Left colon (tissue), 2 donors: Measurements from ENCODE around the gene PLA2G4E. TPM values are rescaled to one million over a fixed set of nuclear protein-coding genes. Genes with fewer than 3 reads are reported as not detected.

Experiments used
- ATAC-seq: fragments of 200-7000 bp; cut with Tn5 transposase; one replicate; pipeline ENCODE4 v1.9.1; 2020; ENCODE audit warnings: mild to moderate bottlenecking, moderate library complexity
- DNase-seq, 2 donors: peaks; one replicate each; pipeline ENCODE4 v3.0.0-alpha.2; 2020
- intact Hi-C, 2 donors: fragments of 100-400 bp; cut with DNase I in 1 of 2; cut with micrococcal nuclease in 1 of 2; formaldehyde crosslinking; loops; one replicate each; pipeline versions ENCODE4 v1.11.2 to v1.14.0; 2022; cut with DNase I, micrococcal nuclease
- total RNA-seq, 2 donors: library from RNA; stranded (reverse); fragmentation: NEBNext Ultra II Directional; extraction: Animal tissue kit (Norgen Biotek cat#: 25700); gene quantifications; one replicate each; pipeline ENCODE4 v1.2.1, GENCODE V29; 2021
- donor health status: DM: no; HTN: no; CAD: no.
- donor health status: DM: yes; HTN: yes; CAD: no.

Gene PLA2G4E
- total RNA-seq, 2 donors from 2014 or later, result not detected

- peak; percentile 16 for ATAC-seq
- intact Hi-C loops, result no loop called here
- DNase-seq, result no peak
These were observed 11.8 kb upstream of the PLA2G4E start for GRCh38 chr15:42032376-42033213.

DNA sequence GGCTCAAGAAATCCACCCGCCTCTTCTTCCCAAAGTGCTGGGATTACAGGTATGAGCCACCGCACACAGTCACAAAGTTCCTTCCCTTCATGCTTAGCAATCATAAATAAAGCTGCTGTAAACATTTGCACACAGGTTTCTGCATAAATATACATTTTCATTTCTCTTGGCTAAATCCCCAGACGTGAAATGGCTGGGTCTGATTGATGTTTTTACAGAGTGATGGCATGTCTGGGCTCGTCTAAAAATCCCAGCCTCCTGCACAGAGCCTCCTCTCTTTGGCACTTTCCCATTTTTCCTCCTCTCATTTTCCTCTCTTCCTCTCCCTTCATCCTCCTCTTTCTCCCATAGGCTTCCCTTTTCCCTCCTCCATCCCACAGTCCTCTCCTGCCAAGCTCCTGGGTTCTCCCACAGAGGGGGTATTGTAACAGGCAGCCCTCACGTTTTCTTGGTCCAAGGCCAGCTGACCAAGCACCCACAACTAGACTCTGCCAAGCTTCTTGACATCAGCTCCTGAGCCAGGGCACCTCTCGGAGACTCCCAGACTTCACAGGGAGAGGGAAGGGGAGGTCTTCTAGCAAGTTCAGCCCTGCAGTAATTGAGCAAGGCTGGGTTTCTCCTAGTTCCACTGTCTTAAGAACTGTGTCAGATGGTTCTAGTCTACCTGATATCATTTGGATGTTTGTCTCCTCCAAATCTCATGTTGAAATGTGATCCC is 10.5 kb upstream of the PLA2G4E start:
- intact Hi-C loops, result no loop called here
- DNase-seq (no peak), ATAC-seq (no peak)

DNA sequence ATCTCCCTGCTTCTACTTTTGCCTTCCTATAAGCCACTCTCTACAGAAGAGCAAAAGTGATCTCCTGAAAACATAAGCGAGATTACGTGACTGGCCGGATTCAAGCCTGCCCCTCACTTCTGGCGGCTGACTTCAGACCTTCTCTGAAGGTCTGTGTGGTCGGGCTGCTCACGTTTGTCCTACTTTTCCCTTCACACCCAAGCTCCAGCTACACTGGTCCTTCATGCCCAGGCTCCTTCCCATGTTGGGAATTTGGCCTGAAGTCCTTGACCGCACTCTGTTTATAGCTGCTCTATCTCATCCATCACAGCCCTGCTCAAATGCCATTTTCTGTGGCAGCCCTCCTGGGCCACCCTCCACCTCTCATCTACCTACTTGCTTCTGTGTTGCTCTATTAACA is 6.7 kb upstream of the PLA2G4E start:
- no peak for DNase-seq
- intact Hi-C loops, result no loop called here
- ATAC-seq, result no peak

DNA sequence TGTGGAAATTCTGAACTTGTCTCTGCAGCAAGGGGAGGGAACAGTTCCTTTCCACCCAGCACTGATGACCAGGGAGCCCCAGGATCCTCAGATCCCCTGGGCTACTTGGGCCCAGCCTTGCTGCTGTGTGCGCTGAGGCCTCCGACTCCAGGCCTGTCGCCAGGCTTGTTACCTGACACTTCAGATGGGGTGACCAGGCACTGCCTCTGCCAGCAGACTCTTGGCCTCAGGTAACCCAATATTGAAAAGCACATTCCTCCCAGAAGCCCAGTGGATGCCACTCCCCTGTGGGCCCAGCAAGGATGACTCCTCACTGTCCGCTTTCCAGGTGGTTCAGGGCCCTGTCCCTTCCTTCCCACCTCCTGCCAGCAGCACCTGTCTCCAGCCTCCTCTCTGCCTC is 3.5 kb upstream of the PLA2G4E start:
- ATAC-seq, result no peak
- no peak for DNase-seq
- intact Hi-C loops, result no loop called here

- intact Hi-C loops, result no loop called here
- ATAC-seq (no peak), DNase-seq (no peak)
These were observed 751 bp upstream of the PLA2G4E start for GRCh38 chr15:42021593-42021992.

DNA sequence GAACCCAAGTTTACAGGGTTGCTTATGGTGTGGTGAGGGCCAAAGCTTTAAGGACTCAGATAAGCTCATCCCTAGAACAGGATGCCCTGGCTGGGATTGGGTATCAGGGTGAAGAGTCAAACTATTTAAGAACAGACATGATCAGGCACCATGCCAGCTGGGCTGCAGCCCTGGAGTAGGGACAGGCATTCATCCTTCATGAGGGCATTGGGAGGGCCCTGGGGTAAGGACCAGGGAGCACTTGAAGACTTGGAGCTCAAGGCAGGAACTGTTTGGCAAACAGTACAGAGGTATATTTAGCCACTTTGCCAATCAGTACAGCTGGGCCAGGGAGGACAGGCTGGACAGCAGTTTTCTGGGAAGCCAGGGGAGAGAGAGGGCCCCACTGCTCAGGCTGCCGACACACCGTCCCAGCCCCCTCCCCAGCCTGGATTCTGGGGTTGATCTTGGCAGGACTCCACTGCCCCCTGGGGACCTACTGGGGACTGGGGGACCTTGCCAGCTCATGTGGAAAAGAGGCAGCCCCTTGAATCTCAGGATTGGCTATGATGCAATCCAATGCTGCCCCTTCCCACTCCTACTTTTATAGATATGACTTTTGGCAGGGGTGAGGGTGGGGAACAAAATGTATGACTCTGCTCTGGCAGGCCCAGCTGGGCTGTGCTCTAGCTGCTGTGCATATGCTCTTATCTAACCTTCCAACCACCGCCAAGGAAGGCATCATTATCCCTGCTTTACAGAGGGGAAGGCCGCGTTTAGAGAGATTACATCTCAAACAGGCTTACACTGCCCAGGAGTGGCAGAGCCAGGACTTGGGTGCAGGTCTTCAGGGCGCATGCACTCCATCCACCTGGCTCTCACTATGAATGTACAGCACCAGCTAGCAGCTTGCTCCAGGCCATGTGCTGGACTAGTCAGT is 2.3 kb downstream of the PLA2G4E start:
- ATAC-seq (no peak), DNase-seq (no peak)
- intact Hi-C loops, result no loop called here

GRCh38 chr15:42016971-42017370 is 3.9 kb downstream of the PLA2G4E start:
- ATAC-seq, result no peak
- intact Hi-C loops, result no loop called here

DNA sequence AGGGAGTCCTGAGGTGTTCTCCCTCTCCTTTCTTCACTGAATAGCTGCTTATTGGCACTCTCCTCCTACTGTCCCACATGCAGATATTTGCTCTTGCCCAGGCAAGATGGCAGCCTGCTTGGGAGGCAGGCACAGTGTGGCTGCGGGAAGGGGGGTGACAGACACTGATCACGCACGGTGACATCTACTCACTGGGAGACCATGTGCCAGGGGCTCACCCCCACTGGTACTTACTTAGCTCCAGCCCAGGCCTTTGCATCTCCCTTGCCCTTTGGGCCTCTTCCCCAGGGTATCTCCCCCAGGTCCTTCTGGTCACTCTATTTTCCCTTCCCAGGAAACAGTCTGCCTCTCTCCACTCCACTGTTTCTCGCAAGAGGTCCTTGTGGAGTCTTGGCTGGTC is 6.4 kb downstream of the PLA2G4E start:
- DNase-seq (no peak), ATAC-seq (no peak)
- intact Hi-C loops, result no loop called here

More at GRCh38 chr15:42016971-42017370, 3.9 kb downstream of the PLA2G4E start:
- DNase-seq, result no peak

DNA sequence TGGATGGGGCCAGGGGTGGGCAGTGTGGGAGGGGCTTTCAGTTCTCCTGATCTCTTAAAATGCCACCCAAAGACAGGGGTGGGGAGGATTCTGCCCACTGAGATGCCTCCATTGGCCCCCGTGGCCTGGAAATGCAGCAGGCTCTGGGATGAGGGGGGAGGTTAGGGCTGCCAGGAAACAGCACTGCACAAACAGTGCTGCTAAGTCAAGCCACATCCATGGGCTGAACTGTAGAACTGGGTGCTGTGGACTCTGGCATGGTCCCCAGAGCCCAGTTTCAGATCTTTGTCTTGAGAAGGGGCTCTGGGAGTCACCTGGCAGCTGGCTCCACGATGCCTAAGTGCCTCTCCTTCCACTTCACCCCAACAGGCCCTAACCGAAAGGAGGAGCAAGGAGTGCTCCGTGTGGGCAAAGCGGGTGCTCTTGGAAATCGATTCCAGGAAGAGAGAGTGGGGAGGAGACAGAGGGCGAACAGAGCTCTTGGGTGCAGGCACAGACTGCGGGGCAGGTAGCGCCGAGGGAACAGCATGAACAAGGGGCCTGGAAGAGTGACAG is 7.8 kb downstream of the PLA2G4E start:
- ATAC-seq (no peak), DNase-seq (no peak)
- intact Hi-C loops, result no loop called here

DNA sequence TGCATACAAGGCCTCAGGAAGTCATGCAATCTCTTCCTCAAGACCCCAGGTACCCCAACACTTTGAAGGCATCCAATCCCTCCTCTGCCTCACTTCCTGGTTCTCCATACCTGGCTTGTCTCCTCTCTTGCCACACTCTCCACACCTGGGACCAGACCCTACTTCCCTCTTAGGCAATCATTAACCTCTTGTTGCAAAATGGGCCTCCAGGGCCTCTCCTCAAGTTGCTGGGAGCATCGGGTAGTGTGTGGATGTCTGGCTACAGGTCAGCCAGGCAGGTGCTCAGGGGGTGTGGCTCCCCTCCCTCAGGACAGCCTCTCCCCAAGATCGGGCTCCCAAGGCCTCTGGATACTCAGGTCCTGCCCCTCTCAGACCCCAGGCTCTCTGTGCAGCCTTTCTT is 8.6 kb downstream of the PLA2G4E start:
- DNase-seq, result peak; percentile 39 to 76
- intact Hi-C loops, result no loop called here
- peak; percentile 97 for ATAC-seq

DNA sequence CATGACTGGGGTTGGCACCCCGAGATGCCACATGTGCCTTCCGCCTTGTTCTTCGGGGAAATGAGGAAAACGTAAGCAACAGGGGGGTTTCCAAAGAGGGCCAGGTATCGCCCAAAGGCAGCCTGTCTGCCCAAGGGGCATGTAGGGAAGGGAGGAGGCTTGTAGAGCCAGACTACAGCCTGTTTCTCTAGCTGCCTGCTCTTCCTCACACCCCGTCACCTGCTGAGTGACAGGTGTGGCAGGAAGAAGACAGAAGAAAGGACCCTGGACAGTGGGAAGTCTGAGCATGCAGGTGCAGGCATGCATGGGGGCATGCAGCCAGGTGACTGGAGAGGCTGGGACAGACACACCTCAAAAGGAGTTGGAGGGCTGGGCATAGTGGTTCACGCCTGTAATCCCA is 9.8 kb downstream of the PLA2G4E start:
- DNase-seq, result no peak
- intact Hi-C loops, result no loop called here
- no peak for ATAC-seq

DNA sequence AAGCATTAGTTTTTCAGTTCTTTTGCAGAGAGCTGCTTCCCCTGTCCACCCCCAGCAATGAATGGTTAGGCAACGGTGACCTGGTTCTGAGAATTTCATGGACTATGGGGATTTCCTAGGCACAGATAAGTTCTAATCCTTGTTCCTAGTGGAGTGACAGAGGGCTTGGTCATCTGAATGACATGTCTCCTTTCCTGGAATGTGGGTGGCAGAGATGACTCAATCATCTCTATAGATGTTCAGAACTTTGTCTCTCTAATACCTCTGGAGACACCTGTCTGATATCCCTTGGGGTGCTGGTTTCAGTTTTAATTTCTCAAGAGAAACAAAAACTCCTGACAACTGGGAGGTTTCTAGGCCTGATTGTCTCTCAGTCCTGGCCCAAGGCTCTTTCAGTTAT is 10.4 kb downstream of the PLA2G4E start:
- ATAC-seq, result no peak
- intact Hi-C loops, result no loop called here
- no peak for DNase-seq

DNA sequence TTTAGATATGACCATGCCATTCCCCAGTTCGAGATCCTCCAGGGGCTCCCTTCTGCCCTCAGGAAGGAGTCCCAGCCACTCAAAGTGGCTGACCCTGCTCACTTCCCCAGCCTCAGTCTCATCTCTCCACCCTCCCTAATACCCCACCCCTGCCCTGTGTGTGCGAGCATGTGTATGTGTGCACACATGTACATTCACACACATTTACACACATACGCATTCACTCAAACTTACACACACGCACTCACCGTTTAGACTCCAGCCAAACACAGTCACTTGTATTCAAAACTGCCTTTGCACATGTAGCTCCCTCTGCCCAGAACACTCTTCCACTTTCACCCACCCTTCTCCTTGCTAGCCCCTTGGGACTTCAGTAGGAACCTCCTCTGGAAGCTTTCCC is 11.4 kb downstream of the PLA2G4E start:
- ATAC-seq, result no peak
- DNase-seq, result no peak
- intact Hi-C loops, result no loop called here

GRCh38 chr15:42009022-42009421 is 11.8 kb downstream of the PLA2G4E start:
- DNase-seq (no peak), ATAC-seq (no peak)
- intact Hi-C loops, result no loop called here

DNA sequence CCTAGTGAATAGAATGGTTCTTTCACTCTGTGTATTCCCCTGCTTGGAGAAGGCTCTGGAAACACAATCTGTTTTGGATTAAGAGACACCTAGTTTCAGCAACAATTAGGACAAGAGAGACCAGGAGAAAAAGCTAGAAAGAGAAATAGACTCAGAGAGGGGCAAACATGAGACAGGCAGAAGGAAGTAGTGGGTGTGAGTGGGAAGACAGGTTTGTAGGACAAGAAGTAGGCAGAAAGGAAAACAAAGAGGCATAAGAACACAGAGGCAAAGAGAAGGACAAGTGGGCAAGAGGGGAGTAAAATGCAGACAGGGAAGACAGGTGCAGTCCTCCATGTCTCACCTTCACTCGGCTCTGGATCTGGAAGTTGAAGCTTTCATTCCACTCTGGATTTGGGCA is 13.5 kb downstream of the PLA2G4E start:
- DNase-seq (no peak), ATAC-seq (no peak)

GRCh38 chr15:42002333-42002732 is 18.5 kb downstream of the PLA2G4E start:
- intact Hi-C loops, result no loop called here
- ATAC-seq (no peak), DNase-seq (no peak)

More for the DNA sequence above, 13.5 kb downstream of the PLA2G4E start:
- intact Hi-C loops, result no loop called here

DNA sequence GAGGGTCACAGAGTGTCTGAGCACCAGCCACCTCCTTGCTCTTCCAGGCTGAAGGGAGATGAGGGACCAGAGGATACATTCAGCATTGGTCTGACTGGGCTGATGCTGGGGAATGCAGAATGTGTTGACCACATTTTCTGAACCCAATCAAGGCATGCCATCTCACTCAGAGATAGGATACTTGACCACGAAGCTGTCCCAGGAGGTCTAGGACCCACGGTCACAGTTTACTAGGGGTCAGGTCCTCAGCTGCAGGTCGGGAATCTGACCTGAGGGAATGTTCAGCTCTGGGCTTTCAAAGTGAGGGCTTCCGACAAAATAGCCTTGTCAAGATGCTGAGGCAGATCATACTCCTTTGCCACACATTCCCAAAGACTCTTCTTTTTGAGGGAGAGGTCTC is 19.6 kb downstream of the PLA2G4E start:
- DNase-seq (no peak), ATAC-seq (no peak)
- intact Hi-C loops, result no loop called here

- no peak for ATAC-seq
- intact Hi-C loops, result loop anchor here in 1 of 2 donors (10.0 kb wide), 1 partner anchor 65 kb away; no protein-coding TSS in a partner anchor
- DNase-seq, result no peak
These were observed 21.3 kb downstream of the PLA2G4E start for GRCh38 chr15:41999290-42000285.
